HuH-7 (cell line): ENCODE measurements around the gene ATP6V0A1.
"Not testable (repeated sequence)": the region's sequence is repeated elsewhere in the genome, so short reads cannot be mapped to it uniquely, and the experiment has no call there.

Experiments
- DNase-seq: peaks from one replicate; pipeline ENCODE4 v3.0.0; 2011; ENCODE audit warnings: low spot score

Gene ATP6V0A1

DNA sequence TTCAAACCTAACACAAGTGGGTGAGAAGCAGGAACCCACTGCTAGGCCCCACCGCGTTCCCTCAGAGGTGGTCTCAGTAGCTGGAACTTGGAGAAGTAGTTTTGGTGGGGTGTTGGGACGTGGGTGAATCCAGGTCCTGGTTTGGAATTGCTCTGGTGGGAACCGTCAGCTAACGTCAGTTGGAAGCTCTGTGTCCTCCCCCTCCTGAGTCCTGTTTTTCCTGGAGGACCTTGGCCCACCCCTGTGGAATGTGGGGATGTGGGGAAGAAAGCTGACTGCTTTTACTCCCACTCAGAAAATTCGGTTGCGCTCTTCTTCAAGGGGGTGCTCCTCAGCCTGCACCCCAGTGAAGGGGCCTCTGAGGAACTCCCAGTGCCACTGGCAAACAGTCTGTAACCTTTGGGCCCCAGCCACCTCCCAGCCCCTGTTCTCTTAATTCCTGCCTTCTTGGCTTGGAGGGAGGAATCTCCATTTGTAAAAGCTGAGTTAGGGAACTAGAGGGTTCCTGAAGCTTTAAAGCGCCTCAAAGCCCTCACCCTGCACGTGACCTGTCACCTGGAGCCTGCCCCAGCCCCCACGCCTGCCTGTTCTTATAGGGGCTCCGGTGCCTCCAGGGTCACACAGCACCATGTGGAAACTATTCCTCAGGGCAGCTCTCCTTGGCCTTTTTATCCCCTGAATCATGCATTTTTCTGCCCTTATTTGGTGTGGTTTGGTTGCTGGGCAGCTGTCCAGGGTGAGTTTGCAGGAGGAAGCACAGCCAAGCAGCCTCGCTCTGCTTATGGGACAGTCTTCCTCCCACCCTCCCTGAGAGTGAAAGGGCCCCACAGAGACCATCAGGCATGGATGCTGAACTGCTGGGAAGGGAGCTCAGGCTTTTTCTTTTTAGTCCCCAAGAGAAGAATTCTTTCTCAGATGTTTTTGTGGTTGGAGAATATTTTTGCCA is 61.1 kb downstream of the ATP6V0A1 start:
- DNase-seq: no peak

GRCh38 chr17:42520540-42520951 is 61.9 kb downstream of the ATP6V0A1 start:
- no peak for DNase-seq

- no peak for DNase-seq
These were observed 62.4 kb downstream of the ATP6V0A1 start for GRCh38 chr17:42521036-42521435.

DNA sequence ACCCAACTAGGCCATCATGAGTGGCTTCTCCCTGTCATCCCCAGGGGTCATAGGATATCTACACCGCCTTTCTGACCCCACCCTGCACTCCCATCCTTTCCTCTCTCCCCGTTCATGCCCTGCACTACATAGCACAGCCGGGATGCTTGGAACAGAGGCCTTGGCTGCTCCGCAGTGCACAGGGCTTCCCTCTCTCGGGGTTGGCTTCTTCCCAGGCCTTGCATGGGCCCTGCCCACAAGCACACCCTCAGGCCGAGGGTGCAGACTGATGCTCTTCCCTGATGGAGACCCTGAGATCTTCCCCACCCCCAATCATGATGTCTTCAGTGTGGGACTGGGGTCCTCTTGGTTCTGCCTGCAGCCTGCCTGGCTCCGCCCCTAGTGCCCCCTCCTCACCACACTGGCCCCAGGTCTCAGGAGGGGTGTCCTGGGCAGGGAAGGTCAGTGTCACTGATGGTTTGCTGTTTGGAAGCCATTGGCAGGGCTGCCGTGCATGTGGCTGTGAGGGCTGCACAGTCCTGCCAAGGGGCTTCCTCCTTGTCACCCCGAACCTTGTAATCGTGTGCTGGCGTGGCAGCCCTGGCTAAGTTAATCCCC is 63.1 kb downstream of the ATP6V0A1 start:
- no peak for DNase-seq

DNA sequence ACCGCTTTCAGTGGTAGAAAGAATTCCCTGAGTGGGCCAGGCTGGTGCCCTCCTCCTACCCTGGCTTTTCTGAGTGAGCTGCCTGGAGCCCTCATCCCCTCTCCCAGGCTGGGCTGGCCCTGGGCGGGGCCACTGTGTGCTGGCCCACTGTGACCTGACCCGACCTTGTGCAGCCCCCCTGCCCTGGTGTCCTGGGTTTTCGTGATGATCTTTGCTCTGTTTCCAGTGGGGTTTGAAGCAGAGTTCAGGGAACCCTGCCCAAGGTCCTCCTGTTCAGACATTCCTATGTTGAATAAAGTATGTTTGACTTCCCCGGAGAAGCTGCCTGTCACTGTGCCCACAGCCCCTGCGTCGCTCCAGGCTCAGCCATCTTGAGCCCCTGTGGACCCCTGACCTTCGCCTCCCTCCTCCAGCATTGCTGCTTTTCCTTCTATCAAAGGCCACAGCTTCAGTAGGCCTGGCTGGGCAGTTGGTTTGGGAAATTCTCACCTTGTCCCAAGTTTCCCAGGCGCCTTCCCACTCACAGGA is 63.6 kb downstream of the ATP6V0A1 start:
- DNase-seq: no peak

GRCh38 chr17:42522798-42523278 is 64.2 kb downstream of the ATP6V0A1 start:
- DNase-seq: no peak

GRCh38 chr17:42525221-42525620 is 66.5 kb downstream of the ATP6V0A1 start:
- DNase-seq: no peak

DNA sequence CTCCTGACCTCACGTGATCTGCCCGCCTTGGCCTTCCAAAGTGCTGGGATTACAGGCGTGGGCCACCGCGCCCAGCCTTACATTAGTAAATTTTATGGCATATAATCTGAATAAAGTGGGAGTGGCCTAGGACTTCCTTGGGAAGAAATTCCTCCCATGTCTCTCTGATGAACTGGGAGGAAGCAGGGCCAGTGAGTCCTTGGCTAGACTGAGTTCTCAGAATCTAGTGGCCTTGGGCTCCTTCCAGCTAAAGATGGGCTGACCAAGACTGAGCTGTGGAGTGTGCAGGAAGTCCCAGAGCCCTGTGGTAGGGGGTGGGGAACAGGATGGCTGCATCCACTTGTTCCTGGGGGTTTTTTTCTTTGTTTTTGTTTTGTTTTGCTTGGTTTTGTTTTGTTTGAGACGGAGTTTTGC is 67.4 kb downstream of the ATP6V0A1 start:
- DNase-seq: no peak

DNA sequence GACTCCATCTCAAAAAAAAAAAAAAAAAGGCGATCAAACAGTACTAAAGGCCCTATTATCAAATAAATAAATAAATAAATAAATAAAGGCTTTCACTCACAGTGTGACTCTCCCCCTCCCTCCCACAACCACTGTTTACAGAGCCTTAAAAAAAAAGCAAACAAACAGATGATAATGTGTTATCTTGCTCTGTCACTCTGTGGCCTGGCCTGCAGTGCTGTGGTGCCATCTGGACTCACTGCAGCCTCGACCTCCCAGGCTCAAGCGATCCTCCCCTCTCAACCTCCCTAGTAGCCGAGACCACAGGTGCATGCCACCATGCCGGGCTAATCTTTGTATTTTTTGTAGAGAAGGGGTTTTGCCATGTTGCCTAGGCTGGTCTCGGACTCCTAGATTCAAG is 69.3 kb downstream of the ATP6V0A1 start:
- DNase-seq: no peak

- DNase-seq: no peak
These were observed 70.4 kb downstream of the ATP6V0A1 start for GRCh38 chr17:42529061-42529460.

DNA sequence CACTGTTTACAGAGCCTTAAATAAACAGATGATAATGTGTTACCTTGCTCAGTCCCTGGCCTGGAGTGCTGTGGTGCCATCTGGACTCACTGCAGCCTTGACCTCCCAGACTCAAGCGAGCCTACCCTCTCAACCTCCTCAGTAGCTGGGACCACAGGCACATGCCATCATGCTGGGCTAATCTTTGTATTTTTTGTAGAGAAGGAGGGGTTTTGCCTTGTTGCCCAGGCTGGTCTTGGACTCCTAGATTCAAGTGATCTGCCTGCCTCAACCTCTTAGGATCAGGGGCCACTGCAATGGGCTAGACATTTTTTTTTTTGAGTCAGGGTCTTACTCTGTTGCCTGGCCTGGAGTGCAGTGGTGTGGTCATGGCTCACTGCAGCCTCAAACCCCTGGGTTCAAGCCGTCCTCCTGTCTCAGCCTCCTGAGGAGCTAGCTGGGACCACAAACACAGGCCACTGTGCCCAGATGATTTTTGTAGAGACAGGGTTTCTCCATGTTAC is 72.3 kb downstream of the ATP6V0A1 start:
- DNase-seq: peak; percentile 65

DNA sequence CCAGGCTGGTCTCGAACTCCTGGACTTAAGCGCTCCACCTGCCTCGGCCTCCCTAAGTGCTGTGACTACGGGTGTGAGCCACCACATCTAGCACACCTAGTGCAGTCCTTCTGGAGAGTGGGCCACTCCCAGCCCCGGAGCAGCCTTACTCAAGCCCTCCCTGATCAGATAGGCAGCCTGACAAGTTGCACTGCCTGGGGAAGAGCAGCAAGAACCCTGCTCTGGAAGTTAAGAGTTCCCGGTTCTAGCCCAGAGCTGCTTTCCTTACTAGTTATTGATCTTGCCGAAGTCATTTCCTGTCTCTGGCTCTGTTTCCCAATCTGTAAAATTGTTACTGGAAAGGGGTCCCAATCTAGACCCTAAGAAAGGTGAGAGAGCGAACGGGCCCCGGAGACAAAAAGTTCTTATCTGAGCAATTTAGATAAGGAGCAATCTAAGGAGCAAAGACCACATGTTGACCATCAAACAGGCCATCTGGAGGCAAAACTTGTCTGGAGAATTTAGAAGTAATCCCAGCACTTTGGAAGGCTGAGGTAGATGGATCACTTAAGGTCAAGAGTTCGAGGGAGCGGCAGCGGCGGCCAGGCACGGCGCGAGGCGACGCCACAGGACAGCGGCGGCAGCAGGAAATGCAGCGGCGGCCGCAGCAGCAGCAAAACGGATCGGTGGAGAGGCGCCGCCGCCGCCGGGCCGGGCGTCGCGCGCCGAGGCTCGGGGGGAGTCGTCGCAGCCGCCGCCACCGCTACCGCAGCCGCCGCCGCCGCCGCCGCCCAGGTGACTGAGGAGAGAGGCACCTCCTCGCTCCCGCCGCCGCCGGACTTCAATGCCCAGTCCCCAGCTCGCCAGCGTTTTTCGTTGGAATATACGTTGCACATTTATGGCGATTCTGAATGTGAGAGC is 73.0 kb downstream of the ATP6V0A1 start:
- peak; percentile 61 for DNase-seq

DNA sequence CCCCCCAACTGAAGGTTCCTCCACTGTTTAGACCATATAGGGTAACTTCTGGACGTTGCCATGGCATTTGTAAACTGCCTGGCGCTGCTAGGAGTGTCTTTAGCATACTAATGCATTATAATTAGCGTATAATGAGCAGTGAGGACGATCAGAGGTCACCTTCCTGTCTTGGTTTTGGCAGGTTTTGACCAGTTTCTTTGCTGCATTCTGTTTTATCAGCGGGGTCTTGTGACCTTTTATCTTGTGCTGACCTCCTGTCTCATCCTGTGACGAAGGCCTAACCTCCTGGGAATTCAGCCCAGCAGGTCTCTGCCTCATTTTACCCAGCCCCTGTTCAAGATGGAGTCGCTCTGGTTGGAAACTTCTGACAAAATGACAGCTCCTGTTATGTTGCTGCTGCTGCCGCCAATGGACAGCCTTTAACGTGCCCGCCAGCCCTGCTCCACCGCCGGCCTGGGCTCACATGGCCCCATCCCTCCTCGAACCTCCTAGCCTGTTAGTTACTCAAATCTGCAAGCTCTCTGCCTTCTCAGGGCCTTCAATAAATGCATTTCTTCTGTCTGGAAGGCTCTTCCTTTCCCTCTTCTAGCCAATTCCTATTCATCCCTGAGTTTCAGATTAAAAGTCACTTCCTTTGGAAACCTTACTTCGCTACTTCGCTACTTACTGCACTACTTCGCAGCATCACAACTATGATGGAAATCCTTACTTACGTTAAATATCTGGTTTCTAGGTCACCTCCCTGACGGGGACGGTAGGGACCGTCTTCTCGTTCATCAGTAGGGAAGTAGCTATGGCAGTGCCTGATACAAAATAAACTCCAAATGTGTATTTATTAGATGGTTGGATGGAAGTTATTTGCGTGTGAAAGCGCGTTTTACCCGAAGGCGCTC is 76.7 kb downstream of the ATP6V0A1 start:
- no peak for DNase-seq

DNA sequence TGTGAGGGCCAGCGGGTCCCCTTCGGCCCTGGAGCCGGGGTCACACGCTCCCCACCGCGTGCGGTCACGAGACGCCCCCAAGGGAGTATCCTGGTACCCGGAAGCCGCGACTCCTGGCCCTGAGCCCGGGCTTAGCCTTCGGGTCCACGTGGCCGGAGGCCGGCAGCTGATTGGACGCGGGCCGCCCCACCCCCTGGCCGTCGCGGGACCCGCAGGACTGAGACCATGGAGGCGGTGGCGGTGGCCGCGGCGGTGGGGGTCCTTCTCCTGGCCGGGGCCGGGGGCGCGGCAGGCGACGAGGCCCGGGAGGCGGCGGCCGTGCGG is 77.3 kb downstream of the ATP6V0A1 start, which contains the start of gene NAGLU:
Gene NAGLU, plus strand, starts transcription at position 194 of the 324 bp plus-strand sequence. Its CDS starts 32 bp downstream, at position 226.
- DNase-seq: peak; percentile 100

- peak; percentile 95 for DNase-seq
These were observed 77.9 kb downstream of the ATP6V0A1 start for GRCh38 chr17:42536372-42537155.

DNA sequence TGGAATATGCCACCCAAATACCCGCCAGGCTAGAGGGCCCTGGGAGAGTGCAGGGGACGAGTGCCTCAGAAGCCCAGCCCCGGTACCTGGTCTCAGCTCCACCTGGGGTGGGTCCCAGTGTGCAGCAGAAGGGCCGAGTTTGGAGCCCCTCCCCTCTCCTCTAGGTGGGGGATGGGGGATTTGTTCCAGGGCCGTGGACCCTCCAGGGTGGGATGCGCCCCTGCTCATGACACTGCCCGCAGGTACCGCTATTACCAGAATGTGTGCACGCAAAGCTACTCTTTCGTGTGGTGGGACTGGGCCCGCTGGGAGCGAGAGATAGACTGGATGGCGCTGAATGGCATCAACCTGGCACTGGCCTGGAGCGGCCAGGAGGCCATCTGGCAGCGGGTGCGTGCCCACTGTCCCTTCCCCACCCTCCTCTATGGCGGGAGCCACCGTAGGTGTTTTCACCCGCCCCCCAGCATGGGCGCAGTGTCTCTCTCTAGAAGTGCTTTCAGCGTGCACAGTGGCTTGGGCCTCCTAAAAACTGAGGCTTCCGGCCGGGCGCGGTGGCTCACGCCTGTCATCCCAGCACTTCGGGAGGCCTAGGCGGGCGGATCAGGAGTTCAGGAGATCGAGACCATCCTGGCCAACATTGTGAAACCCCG is 78.6 kb downstream of the ATP6V0A1 start:
- no peak for DNase-seq

- no peak for DNase-seq
These were observed 79.3 kb downstream of the ATP6V0A1 start for GRCh38 chr17:42537826-42538451.

DNA sequence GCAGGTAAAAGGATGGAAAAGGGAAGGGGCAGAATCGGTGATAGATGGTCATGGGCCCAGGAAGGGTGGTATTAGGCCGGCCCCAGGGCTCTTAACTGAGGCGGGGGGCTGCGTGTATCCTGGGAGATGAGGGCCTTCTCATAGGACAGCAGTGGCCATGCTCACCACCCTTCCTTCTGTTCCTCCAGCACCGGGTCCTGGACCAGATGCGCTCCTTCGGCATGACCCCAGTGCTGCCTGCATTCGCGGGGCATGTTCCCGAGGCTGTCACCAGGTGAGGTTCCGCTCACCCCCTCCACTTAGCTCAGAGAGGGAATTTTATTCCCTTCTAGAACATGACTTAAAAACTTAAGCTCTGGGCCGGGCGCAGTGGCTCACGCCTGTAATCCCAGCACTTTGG is 79.8 kb downstream of the ATP6V0A1 start:
- no peak for DNase-seq

- DNase-seq: not testable (repeated sequence)
These were observed 81.9 kb downstream of the ATP6V0A1 start for GRCh38 chr17:42540558-42540957.
